HG02981 (cell line): ENCODE data around the gene KRT16.
"Not testable (repeated sequence)": the region's sequence is repeated elsewhere in the genome, so short reads cannot be mapped to it uniquely, and the experiment has no call there.

Experiments
- ATAC-seq: cut with Tn5 transposase; IDR thresholded peaks from one replicate; pipeline ENCODE4 v1.9.1; 2021; ENCODE audit warnings: mild to moderate bottlenecking, moderate library complexity; ENCODE audit not compliant: unreplicated experiment

KRT16 gene

GRCh38 chr17:41647940-41648410, 35.4 kb upstream of the KRT16 start:
- ATAC-seq = no peak

- ATAC-seq = no peak
Measured at GRCh38 chr17:41647038-41647813, 34.7 kb upstream of the KRT16 start.

- ATAC-seq = no peak
Measured at GRCh38 chr17:41642252-41643156, 29.9 kb upstream of the KRT16 start.

- not testable (repeated sequence) for ATAC-seq
Measured at GRCh38 chr17:41640596-41640995, 28.0 kb upstream of the KRT16 start.

- no peak for ATAC-seq
Measured at GRCh38 chr17:41639492-41640473, 27.2 kb upstream of the KRT16 start.

GRCh38 chr17:41638941-41639340, 26.4 kb upstream of the KRT16 start:
- no peak for ATAC-seq

- ATAC-seq = no peak
Measured at GRCh38 chr17:41638194-41638593, 25.6 kb upstream of the KRT16 start.

GRCh38 chr17:41636652-41637051, 24.1 kb upstream of the KRT16 start:
- no peak for ATAC-seq

GRCh38 chr17:41635121-41636097, 22.8 kb upstream of the KRT16 start:
- no peak for ATAC-seq

- no peak for ATAC-seq
Measured at GRCh38 chr17:41634639-41635038, 22.1 kb upstream of the KRT16 start.

- ATAC-seq = no peak
Measured at GRCh38 chr17:41633556-41634199, 21.1 kb upstream of the KRT16 start.

- ATAC-seq = no peak
Measured at GRCh38 chr17:41632482-41633105, 20.0 kb upstream of the KRT16 start.

GRCh38 chr17:41631898-41632285, 19.3 kb upstream of the KRT16 start:
- no peak for ATAC-seq

- no peak for ATAC-seq
Measured at GRCh38 chr17:41631025-41631897, 18.7 kb upstream of the KRT16 start.

GRCh38 chr17:41629826-41630670, 17.5 kb upstream of the KRT16 start:
- ATAC-seq = no peak

GRCh38 chr17:41629316-41629715, 16.7 kb upstream of the KRT16 start:
- ATAC-seq = no peak
